ENCODE data around the gene RALA. TPM values are rescaled to one million over a fixed set of nuclear protein-coding genes. Genes with fewer than 3 reads are reported as not detected.
"Not testable (repeated sequence)": the region's sequence is repeated elsewhere in the genome, so short reads cannot be mapped to it uniquely, and the experiment has no call there.

The RALA gene
- total RNA-seq, 1 experiment from 2014 or later: 27.3 TPM

DNA sequence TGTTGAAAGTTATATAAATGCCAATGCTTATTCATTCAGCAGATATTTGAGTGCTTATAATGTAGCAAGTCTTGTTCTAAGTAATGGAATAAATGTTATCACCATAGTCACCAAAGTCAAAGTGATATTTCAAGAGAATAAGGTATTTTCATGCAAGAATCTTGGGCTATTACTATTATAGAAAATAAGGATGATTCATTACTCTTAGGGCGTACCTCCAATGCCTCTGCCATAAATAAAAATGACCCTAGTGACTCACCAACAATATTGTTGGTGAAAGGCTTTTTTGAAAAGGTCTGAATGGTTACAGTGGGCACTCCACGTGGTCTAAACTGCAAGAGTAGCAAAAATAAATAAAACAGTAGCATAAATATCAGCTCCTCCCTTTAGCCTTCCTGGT lies 68.4 kb downstream of the RALA start:
- Histone ChIP-seq H3K27ac (ENCODE audit: low read depth, low read length) (peak overlapping the region; percentile 8; the same call in 1 of the 2 replicates), H3K9me2 (ENCODE audit: insufficient read depth) (no peaks in the 10 kb centered on the region), H2AFZ (ENCODE audit: low read depth, low read length, poor library complexity, severe bottlenecking) (no peak overlapping the region), H3K27me3 (ENCODE audit: insufficient read depth, low read length) (no peaks in the 10 kb centered on the region), H3K4me3 (replicated peaks in 1 of 2; ENCODE audit: low read depth in 1 of 2, low read length in 2 of 2) (no peak overlapping the region), H3K4me2 (ENCODE audit: low read length) (peak overlapping the region; percentile 41), H3K79me2 (ENCODE audit: insufficient read depth, low read length) (no peaks in the 10 kb centered on the region), H3K4me1 (ENCODE audit: control insufficient read depth in 1 of 2, insufficient read depth in 2 of 2, low read length in 2 of 2) (peaks cover 14 to 32% of the 10 kb centered on the region in 2 experiments), H3K36me3 (ENCODE audit: control insufficient read depth in 1 of 2, insufficient read depth in 2 of 2, low read length in 2 of 2) (no peaks in the 10 kb centered on the region), H3K9me3 (ENCODE audit: control insufficient read depth in 1 of 2, insufficient read depth in 1 of 2, low read depth in 1 of 2, low read length in 2 of 2) (no peaks in the 10 kb centered on the region), H4K20me1 (ENCODE audit: insufficient read depth) (no peaks in the 10 kb centered on the region), H3K9ac (ENCODE audit: low read length) (0 out of 2 replicates have a peak overlapping the region, but pooled peaks have one; percentile 9)
- ChIA-PET POLR2A (no interaction called here), CTCF (no interaction called here), RAD21 (ENCODE audit: low non-redundant PET in 1 of 2, low total read pairs in 2 of 2, uncharacterized antibody in 2 of 2, unreplicated experiment in 2 of 2) (no interaction called here)
- TF ChIP-seq, protein P1, sequence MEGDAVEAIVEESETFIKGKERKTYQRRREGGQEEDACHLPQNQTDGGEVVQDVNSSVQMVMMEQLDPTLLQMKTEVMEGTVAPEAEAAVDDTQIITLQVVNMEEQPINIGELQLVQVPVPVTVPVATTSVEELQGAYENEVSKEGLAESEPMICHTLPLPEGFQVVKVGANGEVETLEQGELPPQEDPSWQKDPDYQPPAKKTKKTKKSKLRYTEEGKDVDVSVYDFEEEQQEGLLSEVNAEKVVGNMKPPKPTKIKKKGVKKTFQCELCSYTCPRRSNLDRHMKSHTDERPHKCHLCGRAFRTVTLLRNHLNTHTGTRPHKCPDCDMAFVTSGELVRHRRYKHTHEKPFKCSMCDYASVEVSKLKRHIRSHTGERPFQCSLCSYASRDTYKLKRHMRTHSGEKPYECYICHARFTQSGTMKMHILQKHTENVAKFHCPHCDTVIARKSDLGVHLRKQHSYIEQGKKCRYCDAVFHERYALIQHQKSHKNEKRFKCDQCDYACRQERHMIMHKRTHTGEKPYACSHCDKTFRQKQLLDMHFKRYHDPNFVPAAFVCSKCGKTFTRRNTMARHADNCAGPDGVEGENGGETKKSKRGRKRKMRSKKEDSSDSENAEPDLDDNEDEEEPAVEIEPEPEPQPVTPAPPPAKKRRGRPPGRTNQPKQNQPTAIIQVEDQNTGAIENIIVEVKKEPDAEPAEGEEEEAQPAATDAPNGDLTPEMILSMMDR (IDR thresholded peaks at IDR 0.05 in 2 of 3, conservative IDR thresholded peaks at IDR 0.05 in 1 of 3; ENCODE audit: borderline replicate concordance in 1 of 3, insufficient read depth in 1 of 3, low read depth in 2 of 3, low read length in 2 of 3): no peak
- no peak for TF ChIP-seq SRF (IDR thresholded peaks at IDR 0.05; ENCODE audit: low read depth)
- no peak for TF ChIP-seq CEBPB (IDR thresholded peaks at IDR 0.05; ENCODE audit: low read depth)
- peak; percentile 26; the same call in 1 of the 2 replicates for TF ChIP-seq SP1 (IDR thresholded peaks at IDR 0.05; ENCODE audit: low read depth)
- peak; percentile 35; the same call in 1 of the 2 replicates for TF ChIP-seq JUND (IDR thresholded peaks at IDR 0.05)
- no peak for TF ChIP-seq RAD21 (IDR thresholded peaks at IDR 0.05; ENCODE audit: low read depth)
- no peak for TF ChIP-seq CBX3 (IDR thresholded peaks at IDR 0.05; ENCODE audit: low read depth)
- TF ChIP-seq FOSL1 (IDR thresholded peaks at IDR 0.05; ENCODE audit: low read depth): peak; percentile 39; the same call in 1 of the 2 replicates
- TF ChIP-seq, protein P2, sequence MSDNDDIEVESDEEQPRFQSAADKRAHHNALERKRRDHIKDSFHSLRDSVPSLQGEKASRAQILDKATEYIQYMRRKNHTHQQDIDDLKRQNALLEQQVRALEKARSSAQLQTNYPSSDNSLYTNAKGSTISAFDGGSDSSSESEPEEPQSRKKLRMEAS (IDR thresholded peaks at IDR 0.05): peak; percentile 17; the same call in 1 of the 2 replicates
- intact Hi-C loops (cut with micrococcal nuclease): no loop called here
- DNase-seq (ENCODE audit: low read depth, low spot score) (peak; percentile 13), ATAC-seq (0 out of 2 replicates have a peak, but pooled peaks have one; percentile 43)
- no TSS peak for BruUV-seq (replicated peaks)

- H3K9ac ChIP-seq (ENCODE audit: low read length); intact Hi-C loops (cut with micrococcal nuclease); RAD21 ChIA-PET (ENCODE audit: low non-redundant PET in 1 of 2, low total read pairs in 2 of 2, uncharacterized antibody in 2 of 2, unreplicated experiment in 2 of 2); H3K27ac ChIP-seq (ENCODE audit: low read depth, low read length); H3K36me3 ChIP-seq (ENCODE audit: control insufficient read depth in 1 of 2, insufficient read depth in 2 of 2, low read length in 2 of 2); ATAC-seq; H3K79me2 ChIP-seq (ENCODE audit: insufficient read depth, low read length); POLR2A ChIA-PET; BruUV-seq (replicated peaks); H2AFZ ChIP-seq (ENCODE audit: low read depth, low read length, poor library complexity, severe bottlenecking); H4K20me1 ChIP-seq (ENCODE audit: insufficient read depth); H3K4me3 ChIP-seq (replicated peaks in 1 of 2; ENCODE audit: low read depth in 1 of 2, low read length in 2 of 2); CTCF ChIA-PET; H3K9me3 ChIP-seq (ENCODE audit: control insufficient read depth in 1 of 2, insufficient read depth in 1 of 2, low read depth in 1 of 2, low read length in 2 of 2); H3K27me3 ChIP-seq (ENCODE audit: insufficient read depth, low read length); DNase-seq (ENCODE audit: low read depth, low spot score); H3K4me2 ChIP-seq (ENCODE audit: low read length); H3K9me2 ChIP-seq (ENCODE audit: insufficient read depth): not testable (repeated sequence)
- peaks cover 14 to 30% of the 10 kb centered on the region in 2 experiments for H3K4me1 ChIP-seq (ENCODE audit: control insufficient read depth in 1 of 2, insufficient read depth in 2 of 2, low read length in 2 of 2)
These were observed 69.7 kb downstream of the RALA start for GRCh38 chr7:39693086-39693485.
